ENCODE data around the gene RBM20.

RBM20 gene

DNA sequence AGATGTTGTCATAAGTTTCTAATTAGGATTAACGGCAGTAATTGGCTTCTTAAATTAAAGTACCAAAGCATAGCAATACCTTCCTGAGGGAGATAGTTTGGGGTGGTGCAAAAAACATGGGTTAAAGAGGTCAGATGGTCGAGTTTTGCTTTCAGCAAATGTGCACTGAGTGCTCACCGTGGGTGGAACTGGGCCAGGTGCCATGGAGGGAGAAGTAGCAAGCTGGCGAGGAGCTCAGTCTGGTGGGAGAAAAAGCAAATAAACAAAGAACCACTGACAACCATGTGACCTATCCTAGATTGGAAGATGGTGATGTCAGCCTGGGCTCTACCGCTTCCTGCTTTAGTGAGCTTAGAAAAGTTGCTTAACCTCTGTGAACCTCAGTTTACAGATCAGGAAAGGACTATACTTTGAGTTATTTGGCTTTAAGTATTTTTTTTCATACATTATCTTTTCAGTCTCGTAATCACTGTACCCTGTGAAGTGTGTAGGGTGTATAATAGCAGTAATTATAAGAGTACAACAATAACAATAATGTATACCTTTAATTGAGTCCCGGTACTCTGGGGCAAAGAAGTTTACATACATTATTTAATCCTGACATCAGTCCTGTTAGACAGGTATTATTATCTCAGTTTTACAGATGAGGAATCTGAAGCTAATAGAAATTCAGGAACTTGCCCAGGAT, 158.6 kb downstream of the RBM20 start:
- Histone ChIP-seq H2BK15ac (replicated peaks; ENCODE audit: low read depth) (no peak overlapping the region), H4K5ac (ENCODE audit: low read length) (no peak overlapping the region), H3K27me3 (ENCODE audit: insufficient read depth, low read length, poor library complexity) (no peaks in the 10 kb centered on the region), H3K18ac (ENCODE audit: low read length) (no peak overlapping the region), H3K27ac (ENCODE audit: low read depth, low read length) (no peak overlapping the region), H3K4me3 (ENCODE audit: low read length) (no peak overlapping the region), H3K36me3 (ENCODE audit: control insufficient read depth, insufficient read depth, low read length) (no peaks in the 10 kb centered on the region), H3K56ac (ENCODE audit: low read length) (no peak overlapping the region), H2BK120ac (ENCODE audit: low read depth, low read length) (no peak overlapping the region), H3K79me2 (ENCODE audit: control insufficient read depth, insufficient read depth, low read length) (no peaks in the 10 kb centered on the region), H3K4me1 (ENCODE audit: control insufficient read depth, low read depth, low read length) (no peaks in the 10 kb centered on the region), H2BK5ac (ENCODE audit: low read length) (no peak overlapping the region), H3K9ac (ENCODE audit: low read length) (no peak overlapping the region), H4K8ac (ENCODE audit: low read depth, low read length) (no peak overlapping the region), H3K4me2 (ENCODE audit: low read length) (no peak overlapping the region), H2AK5ac (ENCODE audit: low read length) (no peak overlapping the region), H3K4ac (ENCODE audit: low read depth, low read length) (no peak overlapping the region), H3K79me1 (ENCODE audit: low read length) (no peaks in the 10 kb centered on the region), H3K23ac (ENCODE audit: low read length) (no peak overlapping the region)
- WGBS (ENCODE audit: extremely low coverage, insufficient coverage, low lambda C conversion rate), result no CpG with 5 or more reads among the region's 7 CpGs
- peak; percentile 35 for DNase-seq

DNA sequence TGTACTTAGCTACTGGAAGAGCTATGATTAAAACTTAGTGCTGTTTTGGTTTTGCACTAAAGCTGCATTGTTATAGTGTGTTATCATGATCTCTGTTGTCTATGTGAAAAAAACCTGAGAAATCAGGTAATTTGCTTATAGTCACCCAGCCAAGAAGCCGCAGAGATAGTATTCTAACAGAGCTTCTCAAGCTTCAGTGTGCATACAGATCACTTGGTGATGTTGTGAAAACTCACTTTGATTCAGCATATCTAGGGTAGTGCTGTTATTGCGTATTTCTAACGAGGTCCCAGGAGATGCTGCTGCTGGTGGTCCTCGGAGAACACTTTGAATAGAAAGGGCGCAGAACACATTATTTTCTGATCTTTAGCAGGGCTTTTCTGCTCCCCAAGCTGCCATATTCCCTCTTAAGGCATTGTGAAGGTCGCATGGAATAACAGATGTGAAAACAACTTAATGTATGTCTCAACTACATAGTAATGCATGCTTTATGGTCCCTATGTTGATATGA, 159.2 kb downstream of the RBM20 start:
- Histone ChIP-seq H3K79me2 (ENCODE audit: control insufficient read depth, insufficient read depth, low read length) (no peaks in the 10 kb centered on the region), H3K23ac (ENCODE audit: low read length) (no peak overlapping the region), H3K36me3 (ENCODE audit: control insufficient read depth, insufficient read depth, low read length) (no peaks in the 10 kb centered on the region), H2BK5ac (ENCODE audit: low read length) (no peak overlapping the region), H2BK15ac (replicated peaks; ENCODE audit: low read depth) (no peak overlapping the region), H3K27me3 (ENCODE audit: insufficient read depth, low read length, poor library complexity) (no peaks in the 10 kb centered on the region), H2BK120ac (ENCODE audit: low read depth, low read length) (no peak overlapping the region), H3K56ac (ENCODE audit: low read length) (no peak overlapping the region), H4K8ac (ENCODE audit: low read depth, low read length) (no peak overlapping the region), H3K79me1 (ENCODE audit: low read length) (no peaks in the 10 kb centered on the region), H3K4ac (ENCODE audit: low read depth, low read length) (no peak overlapping the region), H3K4me3 (ENCODE audit: low read length) (no peak overlapping the region), H4K5ac (ENCODE audit: low read length) (no peak overlapping the region), H3K9ac (ENCODE audit: low read length) (no peak overlapping the region), H3K18ac (ENCODE audit: low read length) (no peak overlapping the region), H2AK5ac (ENCODE audit: low read length) (no peak overlapping the region), H3K4me2 (ENCODE audit: low read length) (no peak overlapping the region), H3K27ac (ENCODE audit: low read depth, low read length) (no peak overlapping the region), H3K4me1 (ENCODE audit: control insufficient read depth, low read depth, low read length) (no peaks in the 10 kb centered on the region)
- no CpG with 5 or more reads among the region's 6 CpGs for WGBS (ENCODE audit: extremely low coverage, insufficient coverage, low lambda C conversion rate)
- DNase-seq, result no peak

DNA sequence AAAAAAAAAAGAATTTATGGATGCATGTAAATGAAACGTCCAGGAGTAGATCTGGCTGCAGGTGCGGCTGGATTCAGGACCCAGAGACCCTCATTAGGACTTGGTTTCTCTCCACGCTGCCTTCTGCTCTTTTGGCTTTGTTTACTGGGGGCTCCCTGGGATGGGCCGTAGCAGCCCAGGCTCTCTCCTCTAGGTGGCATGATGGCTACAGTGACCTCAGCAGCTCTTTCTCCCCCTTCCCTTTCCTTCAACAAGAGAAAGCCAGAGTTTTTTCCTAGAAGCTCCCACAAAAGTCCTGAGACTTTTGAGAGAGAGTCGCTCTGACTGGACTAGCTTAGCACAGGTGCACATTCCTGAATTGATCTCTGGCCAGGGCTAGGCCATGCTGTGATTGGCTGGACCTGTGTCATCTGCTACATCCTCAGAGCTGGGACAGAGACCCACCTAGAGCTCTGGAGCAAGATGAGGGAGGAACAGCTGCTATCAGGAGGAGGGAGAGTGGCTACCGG, 159.7 kb downstream of the RBM20 start:
- Histone ChIP-seq H3K18ac (ENCODE audit: low read length) (no peak overlapping the region), H3K36me3 (ENCODE audit: control insufficient read depth, insufficient read depth, low read length) (no peaks in the 10 kb centered on the region), H3K9ac (ENCODE audit: low read length) (no peak overlapping the region), H3K79me2 (ENCODE audit: control insufficient read depth, insufficient read depth, low read length) (no peaks in the 10 kb centered on the region), H3K56ac (ENCODE audit: low read length) (peak overlapping the region; percentile 52), H2AK5ac (ENCODE audit: low read length) (no peak overlapping the region), H3K4me1 (ENCODE audit: control insufficient read depth, low read depth, low read length) (no peaks in the 10 kb centered on the region), H3K4me3 (ENCODE audit: low read length) (no peak overlapping the region), H4K8ac (ENCODE audit: low read depth, low read length) (no peak overlapping the region), H3K4me2 (ENCODE audit: low read length) (no peak overlapping the region), H3K4ac (ENCODE audit: low read depth, low read length) (no peak overlapping the region), H2BK15ac (replicated peaks; ENCODE audit: low read depth) (no peak overlapping the region), H2BK120ac (ENCODE audit: low read depth, low read length) (no peak overlapping the region), H4K5ac (ENCODE audit: low read length) (no peak overlapping the region), H3K23ac (ENCODE audit: low read length) (no peak overlapping the region), H3K79me1 (ENCODE audit: low read length) (no peaks in the 10 kb centered on the region), H2BK5ac (ENCODE audit: low read length) (no peak overlapping the region), H3K27ac (ENCODE audit: low read depth, low read length) (no peak overlapping the region), H3K27me3 (ENCODE audit: insufficient read depth, low read length, poor library complexity) (no peaks in the 10 kb centered on the region)
- no CpG with 5 or more reads among the region's 6 CpGs for WGBS (ENCODE audit: extremely low coverage, insufficient coverage, low lambda C conversion rate)
- DNase-seq, result peak; percentile 81

DNA sequence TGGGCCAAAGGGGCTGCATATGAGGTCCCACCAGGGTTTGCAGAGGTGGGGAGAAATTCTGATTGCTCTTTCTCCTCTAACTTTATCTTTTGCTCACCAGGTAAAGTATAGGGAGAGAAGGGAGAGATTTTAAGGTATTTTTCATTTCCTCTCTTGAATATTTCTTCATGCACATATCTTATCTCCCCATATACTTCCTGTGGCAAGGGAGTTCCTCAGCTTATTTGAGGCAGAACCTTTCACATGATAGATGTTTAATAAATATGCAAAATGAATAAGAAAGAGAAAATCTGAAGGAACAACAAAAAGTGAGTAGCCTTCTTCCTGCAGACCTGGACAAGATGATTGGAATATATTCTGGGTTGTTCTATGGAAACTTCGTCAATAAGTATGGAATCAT, 160.2 kb downstream of the RBM20 start:
- H3K4me1 ChIP-seq (ENCODE audit: control insufficient read depth, low read depth, low read length), result no peaks in the 10 kb centered on the region
- H3K18ac ChIP-seq (ENCODE audit: low read length), result no peak overlapping the region
- no peaks in the 10 kb centered on the region for H3K79me1 ChIP-seq (ENCODE audit: low read length)
- no CpG with 5 or more reads among the region's 1 CpG for WGBS (ENCODE audit: extremely low coverage, insufficient coverage, low lambda C conversion rate)
- no peak overlapping the region for H2AK5ac ChIP-seq (ENCODE audit: low read length)
- no peak overlapping the region for H3K4ac ChIP-seq (ENCODE audit: low read depth, low read length)
- H3K23ac ChIP-seq (ENCODE audit: low read length), result no peak overlapping the region
- no peak overlapping the region for H2BK120ac ChIP-seq (ENCODE audit: low read depth, low read length)
- no peak overlapping the region for H3K9ac ChIP-seq (ENCODE audit: low read length)
- no peaks in the 10 kb centered on the region for H3K79me2 ChIP-seq (ENCODE audit: control insufficient read depth, insufficient read depth, low read length)
- no peak overlapping the region for H4K8ac ChIP-seq (ENCODE audit: low read depth, low read length)
- no peak overlapping the region for H4K5ac ChIP-seq (ENCODE audit: low read length)
- H3K27ac ChIP-seq (ENCODE audit: low read depth, low read length), result no peak overlapping the region
- no peak overlapping the region for H3K4me3 ChIP-seq (ENCODE audit: low read length)
- no peak overlapping the region for H2BK5ac ChIP-seq (ENCODE audit: low read length)
- H3K36me3 ChIP-seq (ENCODE audit: control insufficient read depth, insufficient read depth, low read length), result no peaks in the 10 kb centered on the region
- peak overlapping the region; percentile 52 for H3K56ac ChIP-seq (ENCODE audit: low read length)
- no peaks in the 10 kb centered on the region for H3K27me3 ChIP-seq (ENCODE audit: insufficient read depth, low read length, poor library complexity)
- H3K4me2 ChIP-seq (ENCODE audit: low read length), result no peak overlapping the region
- no peak for DNase-seq
- no peak overlapping the region for H2BK15ac ChIP-seq (replicated peaks; ENCODE audit: low read depth)

DNA sequence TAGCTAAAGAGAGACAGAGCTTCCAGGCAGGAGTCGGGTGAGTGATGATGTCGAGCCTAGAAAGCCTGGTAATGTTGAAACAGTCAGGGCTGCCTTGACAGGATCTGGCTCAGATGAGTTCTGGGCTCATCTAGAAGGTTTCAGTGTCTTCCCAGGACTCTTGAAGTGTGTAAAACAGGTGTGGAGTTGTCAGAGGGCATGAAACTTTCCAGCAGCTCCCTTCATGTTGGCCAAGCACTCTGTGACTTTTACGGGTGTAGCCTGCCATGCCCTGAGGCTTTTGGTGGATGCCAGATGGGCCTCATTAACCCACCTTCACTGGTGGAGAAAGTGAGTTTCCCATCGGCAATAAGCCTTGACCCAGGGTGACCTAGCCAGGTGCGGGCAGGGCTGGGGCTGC, 161.2 kb downstream of the RBM20 start:
- H3K18ac ChIP-seq (ENCODE audit: low read length), result no peak overlapping the region
- no peak overlapping the region for H4K8ac ChIP-seq (ENCODE audit: low read depth, low read length)
- DNase-seq, result no peak
- no peaks in the 10 kb centered on the region for H3K36me3 ChIP-seq (ENCODE audit: control insufficient read depth, insufficient read depth, low read length)
- no peak overlapping the region for H4K5ac ChIP-seq (ENCODE audit: low read length)
- no peak overlapping the region for H2BK5ac ChIP-seq (ENCODE audit: low read length)
- no peaks in the 10 kb centered on the region for H3K27me3 ChIP-seq (ENCODE audit: insufficient read depth, low read length, poor library complexity)
- no peaks in the 10 kb centered on the region for H3K4me1 ChIP-seq (ENCODE audit: control insufficient read depth, low read depth, low read length)
- no peak overlapping the region for H3K56ac ChIP-seq (ENCODE audit: low read length)
- no peaks in the 10 kb centered on the region for H3K79me1 ChIP-seq (ENCODE audit: low read length)
- no peak overlapping the region for H3K4ac ChIP-seq (ENCODE audit: low read depth, low read length)
- H3K9ac ChIP-seq (ENCODE audit: low read length), result no peak overlapping the region
- no peak overlapping the region for H2AK5ac ChIP-seq (ENCODE audit: low read length)
- no peaks in the 10 kb centered on the region for H3K79me2 ChIP-seq (ENCODE audit: control insufficient read depth, insufficient read depth, low read length)
- no peak overlapping the region for H3K4me2 ChIP-seq (ENCODE audit: low read length)
- no peak overlapping the region for H3K23ac ChIP-seq (ENCODE audit: low read length)
- WGBS (ENCODE audit: extremely low coverage, insufficient coverage, low lambda C conversion rate), result no CpG with 5 or more reads among the region's 5 CpGs
- H2BK15ac ChIP-seq (replicated peaks; ENCODE audit: low read depth), result no peak overlapping the region
- H3K27ac ChIP-seq (ENCODE audit: low read depth, low read length), result no peak overlapping the region
- H3K4me3 ChIP-seq (ENCODE audit: low read length), result no peak overlapping the region
- H2BK120ac ChIP-seq (ENCODE audit: low read depth, low read length), result no peak overlapping the region

DNA sequence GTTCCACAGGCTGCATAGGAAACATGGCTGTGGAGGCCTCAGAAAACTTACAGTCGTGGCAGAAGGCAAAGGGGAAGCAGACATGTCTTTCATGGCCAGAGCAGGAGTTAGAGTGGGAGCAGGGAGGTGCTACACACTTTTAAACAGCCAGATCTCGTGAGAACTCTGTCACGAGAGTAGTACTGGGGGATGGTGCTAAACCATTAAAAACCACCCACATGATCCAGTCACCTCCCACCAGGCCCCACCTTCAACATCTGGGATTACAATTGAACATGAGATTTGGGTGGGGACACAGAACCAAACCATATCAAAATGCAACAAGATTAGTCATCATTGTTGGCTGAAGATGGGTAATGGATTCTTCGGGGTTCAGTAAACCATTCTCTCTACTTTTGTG, 162.2 kb downstream of the RBM20 start:
- Histone ChIP-seq H4K8ac (ENCODE audit: low read depth, low read length) (no peak overlapping the region), H4K5ac (ENCODE audit: low read length) (no peak overlapping the region), H2BK5ac (ENCODE audit: low read length) (no peak overlapping the region), H3K18ac (ENCODE audit: low read length) (no peak overlapping the region), H3K27ac (ENCODE audit: low read depth, low read length) (no peak overlapping the region), H3K4ac (ENCODE audit: low read depth, low read length) (no peak overlapping the region), H3K4me2 (ENCODE audit: low read length) (no peak overlapping the region), H2BK120ac (ENCODE audit: low read depth, low read length) (no peak overlapping the region), H3K56ac (ENCODE audit: low read length) (no peak overlapping the region), H2BK15ac (replicated peaks; ENCODE audit: low read depth) (no peak overlapping the region), H3K4me1 (ENCODE audit: control insufficient read depth, low read depth, low read length) (no peaks in the 10 kb centered on the region), H3K27me3 (ENCODE audit: insufficient read depth, low read length, poor library complexity) (no peaks in the 10 kb centered on the region), H3K4me3 (ENCODE audit: low read length) (no peak overlapping the region), H3K36me3 (ENCODE audit: control insufficient read depth, insufficient read depth, low read length) (no peaks in the 10 kb centered on the region), H3K79me1 (ENCODE audit: low read length) (no peaks in the 10 kb centered on the region), H3K9ac (ENCODE audit: low read length) (no peak overlapping the region), H3K79me2 (ENCODE audit: control insufficient read depth, insufficient read depth, low read length) (no peaks in the 10 kb centered on the region), H2AK5ac (ENCODE audit: low read length) (no peak overlapping the region), H3K23ac (ENCODE audit: low read length) (no peak overlapping the region)
- WGBS (ENCODE audit: extremely low coverage, insufficient coverage, low lambda C conversion rate), result no CpG with 5 or more reads among the region's 4 CpGs
- DNase-seq, result no peak
